Liver (tissue), 3 donors: ENCODE data around the gene SASH3.

Experiments used
- MAX ChIP-seq: IDR thresholded peaks from 2 replicates; pipeline ENCODE4 v1.6.1; 2016; ENCODE audit warnings: antibody characterized with exemption
- SP1 ChIP-seq: IDR thresholded peaks from 2 replicates; pipeline ENCODE4 v1.6.1; 2018; ENCODE audit warnings: antibody characterized with exemption, mild to moderate bottlenecking
- TF ChIP-seq, protein P1 (sequence below): fragments of 150-350 bp; IDR thresholded peaks from 2 replicates; pipeline ENCODE4 v1.5.1; 2017; ENCODE audit warnings: improper control_type of control experiment, low read depth, low read length; ENCODE audit not compliant: missing input control
- donor health status: healthy.
- donor health status: healthy.

GRCh38 chrX:129823522-129823921 is 43.8 kb downstream of the SASH3 start:
- TF ChIP-seq SP1 (no peak), MAX (no peak)
- TF ChIP-seq, protein P1, sequence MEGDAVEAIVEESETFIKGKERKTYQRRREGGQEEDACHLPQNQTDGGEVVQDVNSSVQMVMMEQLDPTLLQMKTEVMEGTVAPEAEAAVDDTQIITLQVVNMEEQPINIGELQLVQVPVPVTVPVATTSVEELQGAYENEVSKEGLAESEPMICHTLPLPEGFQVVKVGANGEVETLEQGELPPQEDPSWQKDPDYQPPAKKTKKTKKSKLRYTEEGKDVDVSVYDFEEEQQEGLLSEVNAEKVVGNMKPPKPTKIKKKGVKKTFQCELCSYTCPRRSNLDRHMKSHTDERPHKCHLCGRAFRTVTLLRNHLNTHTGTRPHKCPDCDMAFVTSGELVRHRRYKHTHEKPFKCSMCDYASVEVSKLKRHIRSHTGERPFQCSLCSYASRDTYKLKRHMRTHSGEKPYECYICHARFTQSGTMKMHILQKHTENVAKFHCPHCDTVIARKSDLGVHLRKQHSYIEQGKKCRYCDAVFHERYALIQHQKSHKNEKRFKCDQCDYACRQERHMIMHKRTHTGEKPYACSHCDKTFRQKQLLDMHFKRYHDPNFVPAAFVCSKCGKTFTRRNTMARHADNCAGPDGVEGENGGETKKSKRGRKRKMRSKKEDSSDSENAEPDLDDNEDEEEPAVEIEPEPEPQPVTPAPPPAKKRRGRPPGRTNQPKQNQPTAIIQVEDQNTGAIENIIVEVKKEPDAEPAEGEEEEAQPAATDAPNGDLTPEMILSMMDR: no peak
